CD4-positive, alpha-beta T cell treated with Interferon alpha-2 for 1 hour (primary cell): ENCODE data around the gene SLX9.

ENCODE experiments used
- DNase-seq, 2 donors: peaks; one replicate each; pipeline ENCODE4 v3.0.0-alpha.2; 2020 to 2022

The SLX9 gene

GRCh38 chr21:45004481-45005247 is 64.8 kb downstream of the SLX9 start:
- no peak for DNase-seq

- no peak for DNase-seq
These were observed 66.8 kb downstream of the SLX9 start for GRCh38 chr21:45006536-45007095.

GRCh38 chr21:45009616-45010015 is 69.8 kb downstream of the SLX9 start:
- DNase-seq: no peak

- DNase-seq: no peak
These were observed 70.3 kb downstream of the SLX9 start for GRCh38 chr21:45010096-45010495.

GRCh38 chr21:45010860-45011259 is 71.0 kb downstream of the SLX9 start:
- DNase-seq: no peak

GRCh38 chr21:45011426-45011825 is 71.6 kb downstream of the SLX9 start:
- no peak for DNase-seq

GRCh38 chr21:45011911-45012661 is 72.3 kb downstream of the SLX9 start:
- no peak for DNase-seq

GRCh38 chr21:45012662-45013259 is 72.9 kb downstream of the SLX9 start:
- no peak for DNase-seq

GRCh38 chr21:45013260-45013841 is 73.5 kb downstream of the SLX9 start:
- no peak for DNase-seq

GRCh38 chr21:45014747-45015468 is 75.1 kb downstream of the SLX9 start:
- no peak for DNase-seq

- no peak for DNase-seq
These were observed 75.6 kb downstream of the SLX9 start for GRCh38 chr21:45015469-45015860.

- DNase-seq: no peak
These were observed 76.2 kb downstream of the SLX9 start for GRCh38 chr21:45016031-45016405.

GRCh38 chr21:45016406-45017038 is 76.7 kb downstream of the SLX9 start:
- DNase-seq: no peak

- DNase-seq: no peak
These were observed 77.5 kb downstream of the SLX9 start for GRCh38 chr21:45017039-45017960.

- DNase-seq: no peak
These were observed 78.6 kb downstream of the SLX9 start for GRCh38 chr21:45018131-45019075.

- DNase-seq: no peak
These were observed 79.5 kb downstream of the SLX9 start for GRCh38 chr21:45019076-45019886.

- DNase-seq: no peak
These were observed 80.2 kb downstream of the SLX9 start for GRCh38 chr21:45019887-45020537.
